Testis (tissue), 2 donors: Measurements from ENCODE around the gene CCDC30.

Experiments
- POLR2A ChIP-seq: fragments of 450-650 bp; IDR thresholded peaks from one replicate; pipeline ENCODE4 v1.6.1; 2017; ENCODE audit warnings: antibody characterized with exemption, mild to moderate bottlenecking, moderate library complexity
- TF ChIP-seq, protein P1 (sequence below), 3 experiments: fragments of 450-650 bp in 2 of 3; fragments of 200-600 bp in 1 of 3; sonication (generic) in 1 of 3; IDR thresholded peaks; one replicate each; pipeline ENCODE4 v1.5.1; 2016 to 2019; ENCODE audit warnings: antibody characterized with exemption in 3 of 3, mild to moderate bottlenecking in 2 of 3, moderate library complexity in 1 of 3

- TF ChIP-seq, protein P1, sequence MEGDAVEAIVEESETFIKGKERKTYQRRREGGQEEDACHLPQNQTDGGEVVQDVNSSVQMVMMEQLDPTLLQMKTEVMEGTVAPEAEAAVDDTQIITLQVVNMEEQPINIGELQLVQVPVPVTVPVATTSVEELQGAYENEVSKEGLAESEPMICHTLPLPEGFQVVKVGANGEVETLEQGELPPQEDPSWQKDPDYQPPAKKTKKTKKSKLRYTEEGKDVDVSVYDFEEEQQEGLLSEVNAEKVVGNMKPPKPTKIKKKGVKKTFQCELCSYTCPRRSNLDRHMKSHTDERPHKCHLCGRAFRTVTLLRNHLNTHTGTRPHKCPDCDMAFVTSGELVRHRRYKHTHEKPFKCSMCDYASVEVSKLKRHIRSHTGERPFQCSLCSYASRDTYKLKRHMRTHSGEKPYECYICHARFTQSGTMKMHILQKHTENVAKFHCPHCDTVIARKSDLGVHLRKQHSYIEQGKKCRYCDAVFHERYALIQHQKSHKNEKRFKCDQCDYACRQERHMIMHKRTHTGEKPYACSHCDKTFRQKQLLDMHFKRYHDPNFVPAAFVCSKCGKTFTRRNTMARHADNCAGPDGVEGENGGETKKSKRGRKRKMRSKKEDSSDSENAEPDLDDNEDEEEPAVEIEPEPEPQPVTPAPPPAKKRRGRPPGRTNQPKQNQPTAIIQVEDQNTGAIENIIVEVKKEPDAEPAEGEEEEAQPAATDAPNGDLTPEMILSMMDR (IDR thresholded peaks at IDR 0.05) = no peak
- no peak for TF ChIP-seq POLR2A
These were observed 19.6 kb downstream of the CCDC30 start for GRCh38 chr1:42482635-42483153.
